GM18498 (cell line): ENCODE results near the gene ARL4C.
A peak's percentile ranks its signal among the peaks of the same experiment; 100 is the strongest.

Experiments used
- ATAC-seq: cut with Tn5 transposase; IDR thresholded peaks from one replicate; pipeline ENCODE4 v1.9.1; 2021; ENCODE audit warnings: mild to moderate bottlenecking, moderate library complexity; ENCODE audit not compliant: unreplicated experiment

ARL4C gene

GRCh38 chr2:234500394-234501006 lies 3.6 kb upstream of the ARL4C start:
- peak; percentile 61 for ATAC-seq

GRCh38 chr2:234497594-234498235 lies 834 bp upstream of the ARL4C start:
- no peak for ATAC-seq

GRCh38 chr2:234496055-234496834 lies 636 bp downstream of the ARL4C start:
- peak; percentile 60 for ATAC-seq

GRCh38 chr2:234495251-234496054 lies 1.4 kb downstream of the ARL4C start:
- no peak for ATAC-seq

GRCh38 chr2:234494361-234495250 lies 2.3 kb downstream of the ARL4C start:
- no peak for ATAC-seq

GRCh38 chr2:234493796-234494195 lies 3.1 kb downstream of the ARL4C start:
- no peak for ATAC-seq

- ATAC-seq, result no peak
Observed at GRCh38 chr2:234492717-234493485, 4.0 kb downstream of the ARL4C start.

- ATAC-seq, result no peak
Observed at GRCh38 chr2:234491897-234492296, 5.0 kb downstream of the ARL4C start.

- ATAC-seq, result no peak
Observed at GRCh38 chr2:234491281-234491680, 5.6 kb downstream of the ARL4C start.

- no peak for ATAC-seq
Observed at GRCh38 chr2:234490271-234491091, 6.4 kb downstream of the ARL4C start.

- peak; percentile 72 for ATAC-seq
Observed at GRCh38 chr2:234488913-234489451, 7.9 kb downstream of the ARL4C start.

- no peak for ATAC-seq
Observed at GRCh38 chr2:234488486-234488885, 8.4 kb downstream of the ARL4C start.

GRCh38 chr2:234487356-234487755 lies 9.5 kb downstream of the ARL4C start:
- ATAC-seq, result no peak

- peak; percentile 68 for ATAC-seq
Observed at GRCh38 chr2:234483568-234484251, 13.2 kb downstream of the ARL4C start.

GRCh38 chr2:234481301-234481700 lies 15.6 kb downstream of the ARL4C start:
- no peak for ATAC-seq

- ATAC-seq, result no peak
Observed at GRCh38 chr2:234480337-234480736, 16.5 kb downstream of the ARL4C start.

GRCh38 chr2:234479465-234479864 lies 17.4 kb downstream of the ARL4C start:
- no peak for ATAC-seq
